CD8-positive, alpha-beta memory T cell (primary cell): ENCODE data around the gene NDUFA12. TPM values are rescaled to one million over a fixed set of nuclear protein-coding genes. Genes with fewer than 3 reads are reported as not detected.
"Not testable (repeated sequence)": the region's sequence is repeated elsewhere in the genome, so short reads cannot be mapped to it uniquely, and the experiment has no call there.

Source experiments
- CTCF ChIA-PET: fragments of 350-600 bp; sonication (Branson Sonifier 250); formaldehyde crosslinking; loops from one replicate; lab custom pipeline; 2021; ENCODE audit warnings: antibody characterized with exemption; lab: Charles Lee
- POLR2A ChIA-PET: fragments of 350-600 bp; sonication (Branson Sonifier 250); formaldehyde crosslinking; loops from one replicate; lab custom pipeline; 2021; ENCODE audit warnings: antibody characterized with exemption; lab: Charles Lee
- DNase-seq, 5 donors: peaks; one replicate each; pipeline versions ENCODE4 v3.0.0 to v3.0.0-alpha.2; 2020 to 2022; ENCODE audit warnings: mixed read lengths in 1 of 5
- H3K27ac ChIP-seq: one replicate; pipeline ENCODE4 v1.7.0; 2013; ENCODE audit warnings: low read depth, mild to moderate bottlenecking, low read length, moderate library complexity
- H3K27me3 ChIP-seq: 2 replicates; pipeline ENCODE4 v1.7.0; 2013; ENCODE audit warnings: low read length, mild to moderate bottlenecking; ENCODE audit not compliant: insufficient read depth, poor library complexity, severe bottlenecking
- H3K36me3 ChIP-seq: 2 replicates; pipeline ENCODE4 v1.7.0; 2013; ENCODE audit warnings: mild to moderate bottlenecking, low read length, moderate library complexity; ENCODE audit not compliant: insufficient read depth
- H3K4me1 ChIP-seq: 2 replicates; pipeline ENCODE4 v1.7.0; 2013; ENCODE audit warnings: mild to moderate bottlenecking, low read length, moderate library complexity; ENCODE audit not compliant: insufficient read depth
- H3K4me3 ChIP-seq: 2 replicates; pipeline ENCODE4 v1.7.0; 2013; ENCODE audit warnings: mild to moderate bottlenecking, low read length
- H3K9me3 ChIP-seq: 2 replicates; pipeline ENCODE4 v1.7.0; 2013; ENCODE audit warnings: mild to moderate bottlenecking, low read length
- H3K27ac Mint-ChIP-seq, 8 donors: one replicate each; pipeline ENCODE4 v1.8.0; 2020 to 2021; ENCODE audit warnings: mixed read lengths in 8 of 8, mild to moderate bottlenecking in 6 of 8, inconsistent platforms in 3 of 8, moderate library complexity in 3 of 8
- H3K27me3 Mint-ChIP-seq, 2 donors: one replicate each; pipeline ENCODE4 v1.8.0; 2020 to 2021; ENCODE audit warnings: mixed read lengths in 2 of 2, mild to moderate bottlenecking in 1 of 2, moderate library complexity in 1 of 2
- H3K36me3 Mint-ChIP-seq, 3 donors: one replicate each; pipeline ENCODE4 v1.8.0; 2020 to 2021; ENCODE audit warnings: mixed read lengths in 3 of 3, inconsistent platforms in 1 of 3, mild to moderate bottlenecking in 1 of 3
- H3K4me1 Mint-ChIP-seq, 3 donors: one replicate each; pipeline ENCODE4 v1.8.0; 2020 to 2021; ENCODE audit warnings: mixed read lengths in 3 of 3, inconsistent platforms in 1 of 3, mild to moderate bottlenecking in 1 of 3
- H3K4me3 Mint-ChIP-seq, 7 donors: one replicate each; pipeline ENCODE4 v1.8.0; 2020 to 2021; ENCODE audit warnings: mixed read lengths in 7 of 7, mild to moderate bottlenecking in 6 of 7, moderate library complexity in 4 of 7, inconsistent platforms in 2 of 7
- H3K9me3 Mint-ChIP-seq, 5 donors: one replicate each; pipeline ENCODE4 v1.8.0; 2020 to 2022; ENCODE audit warnings: mixed read lengths in 5 of 5, mild to moderate bottlenecking in 3 of 5, moderate library complexity in 2 of 5, inconsistent platforms in 1 of 5
- polyA plus RNA-seq: library from polyadenylated mRNA; unstranded; fragments of 300-500 nt; fragmentation: Illumina TruSeq; gene quantifications from one replicate; pipeline ENCODE4 v1.2.3, GENCODE V29; 2021
- total RNA-seq, 2 experiments: library from RNA; stranded (reverse); gene quantifications; one replicate each; pipeline ENCODE4 v1.2.3, GENCODE V29; 2021

The NDUFA12 gene
- total and polyA plus RNA-seq, 3 experiments from 2014 or later: 133 to 245 (median 149) TPM

DNA sequence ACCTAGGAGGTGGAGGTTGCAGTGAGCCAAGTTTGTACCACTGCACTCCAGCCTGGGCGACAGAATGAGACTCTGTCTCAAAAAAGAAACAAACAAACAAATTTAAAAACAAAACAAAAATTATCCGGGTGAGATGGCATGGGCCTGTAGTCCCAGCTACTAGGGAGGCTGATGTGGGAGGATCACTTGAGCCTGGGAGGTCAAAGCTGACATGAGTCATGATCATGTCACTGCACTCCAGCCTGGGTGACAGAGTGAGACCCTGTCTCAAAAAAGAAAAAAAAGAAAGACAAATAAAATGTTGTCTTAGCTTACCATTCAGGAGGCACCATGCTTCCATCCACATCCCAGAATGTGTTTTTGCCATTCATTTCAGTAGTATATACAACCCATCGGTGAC is 9.6 kb downstream of the NDUFA12 start:
- H3K9me3 Mint-ChIP-seq, CTCF ChIA-PET: not testable (repeated sequence)

DNA sequence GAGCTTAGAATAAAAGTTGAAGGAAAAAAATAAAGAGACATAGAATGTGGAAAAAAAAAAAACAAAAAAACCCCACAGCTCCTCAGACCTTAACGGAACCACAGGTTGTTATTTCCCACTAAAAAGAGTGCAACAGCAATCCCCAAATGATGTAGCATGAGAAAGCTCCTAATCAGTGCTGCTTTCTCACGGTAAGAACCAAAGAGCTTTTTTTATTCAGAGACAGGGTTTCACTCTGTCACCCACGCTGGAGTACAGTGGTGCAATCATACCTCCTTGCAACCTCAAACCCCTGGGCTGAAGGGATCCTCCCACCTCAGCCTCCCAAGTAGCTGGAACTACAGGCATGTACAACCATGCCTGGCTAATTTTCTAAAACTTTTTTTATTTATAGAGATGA is 13.3 kb downstream of the NDUFA12 start:
- ChIA-PET POLR2A (no interaction called here), CTCF (interaction anchor here (0.7 kb wide), 1 partner anchor 13 kb away, joined by 3 read pairs; the partner anchor contains the start of gene NDUFA12)
- Histone ChIP-seq H3K4me3 (no peak overlapping the region), H3K27ac (no peak overlapping the region), H3K27me3 (no peaks in the 10 kb centered on the region), H3K36me3 (no peaks in the 10 kb centered on the region), H3K9me3 (no peaks in the 10 kb centered on the region), H3K4me1 (peaks cover 49% of the 10 kb centered on the region)
- Mint-ChIP-seq H3K4me3 (no peak overlapping the region), H3K36me3 (peaks cover 0 to 41% (median 18%) of the 10 kb centered on the region in 3 donors), H3K9me3 (no peaks in the 10 kb centered on the region), H3K27ac (peak overlapping the region in 5 of 8 donors; percentile 59 to 88 (median 68)), H3K4me1 (peaks cover 38 to 53% (median 42%) of the 10 kb centered on the region in 3 donors), H3K27me3 (no peaks in the 10 kb centered on the region)
- DNase-seq: no peak

More for the DNA sequence above, 9.6 kb downstream of the NDUFA12 start:
- H3K4me3 ChIP-seq, H3K9me3 ChIP-seq, H3K27me3 ChIP-seq, H3K36me3 ChIP-seq, POLR2A ChIA-PET, H3K27me3 Mint-ChIP-seq, DNase-seq, H3K4me3 Mint-ChIP-seq, H3K27ac ChIP-seq: not testable (repeated sequence)
- peaks cover 24% of the 10 kb centered on the region for H3K4me1 ChIP-seq
- Mint-ChIP-seq H3K36me3 (peaks cover 0 to 51% (median 16%) of the 10 kb centered on the region in 3 donors), H3K4me1 (peaks cover 29 to 44% (median 30%) of the 10 kb centered on the region in 3 donors), H3K27ac (peak overlapping the region in 1 of 8 donors; percentile 50)

DNA sequence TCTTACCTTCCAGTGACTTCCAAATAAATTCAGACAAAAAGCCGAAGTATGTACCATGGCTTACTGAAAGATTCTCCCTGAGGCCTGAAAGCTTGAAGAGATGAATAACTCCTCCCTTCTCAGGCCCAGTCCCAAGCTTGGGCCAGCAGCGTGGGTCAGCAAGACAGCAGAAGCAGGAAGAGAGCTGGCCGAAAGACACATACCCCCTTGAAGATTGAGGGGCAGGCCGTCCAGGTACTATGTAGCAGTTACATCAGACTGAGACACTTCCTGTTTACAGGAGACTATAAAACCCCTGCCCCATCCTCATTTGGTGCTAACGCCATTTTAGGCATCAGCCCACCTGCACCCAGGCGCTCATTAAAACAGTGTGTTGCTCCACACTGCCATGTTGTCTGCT is 15.0 kb downstream of the NDUFA12 start:
- Histone ChIP-seq H3K36me3 (no peaks in the 10 kb centered on the region), H3K9me3 (no peaks in the 10 kb centered on the region), H3K27me3 (no peaks in the 10 kb centered on the region), H3K4me3 (no peak overlapping the region), H3K27ac (no peak overlapping the region), H3K4me1 (peaks cover 58% of the 10 kb centered on the region)
- H3K27me3 Mint-ChIP-seq: no peaks in the 10 kb centered on the region
- no peaks in the 10 kb centered on the region for H3K9me3 Mint-ChIP-seq
- POLR2A ChIA-PET: no interaction called here
- peaks cover 42 to 53% (median 47%) of the 10 kb centered on the region in 3 donors for H3K4me1 Mint-ChIP-seq
- DNase-seq: peak in 1 of 5 donors; percentile 48
- H3K4me3 Mint-ChIP-seq: peak overlapping the region in 1 of 7 donors; percentile 7
- CTCF ChIA-PET: no interaction called here
- peak overlapping the region in 7 of 8 donors; percentile 40 to 93 (median 62) for H3K27ac Mint-ChIP-seq
- peaks cover 4 to 35% (median 19%) of the 10 kb centered on the region in 3 donors for H3K36me3 Mint-ChIP-seq

DNA sequence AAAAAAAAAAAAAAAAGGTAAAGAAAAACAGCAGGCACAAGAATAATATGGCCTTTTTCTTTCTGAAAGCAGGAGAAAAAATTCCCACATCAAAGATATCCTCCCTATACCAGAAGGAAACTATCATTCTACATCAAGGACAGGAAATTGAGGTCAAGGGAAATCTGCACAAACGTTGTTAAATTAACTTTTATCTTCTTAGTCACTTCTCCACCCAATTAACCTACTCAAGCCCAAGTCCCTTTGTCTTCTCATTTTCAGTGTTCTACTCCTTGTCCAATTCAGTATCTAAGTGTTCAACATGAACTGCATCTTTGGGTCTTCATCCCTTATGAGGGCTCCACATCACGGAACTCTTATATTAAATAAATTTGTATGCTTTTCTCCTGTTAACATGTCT is 15.7 kb downstream of the NDUFA12 start:
- Histone ChIP-seq H3K36me3 (no peaks in the 10 kb centered on the region), H3K4me1 (peaks cover 65% of the 10 kb centered on the region), H3K27me3 (no peaks in the 10 kb centered on the region), H3K4me3 (peak overlapping the region; percentile 7), H3K27ac (no peak overlapping the region), H3K9me3 (no peaks in the 10 kb centered on the region)
- no peaks in the 10 kb centered on the region for H3K27me3 Mint-ChIP-seq
- peaks cover 5 to 38% (median 22%) of the 10 kb centered on the region in 3 donors for H3K36me3 Mint-ChIP-seq
- H3K4me3 Mint-ChIP-seq: peak overlapping the region in 5 of 7 donors; percentile 26 to 55 (median 34)
- DNase-seq: peak in 2 of 5 donors; percentile 29 to 70
- POLR2A ChIA-PET: no interaction called here
- H3K4me1 Mint-ChIP-seq: peaks cover 47 to 57% (median 52%) of the 10 kb centered on the region in 3 donors
- peak overlapping the region in 7 of 8 donors; percentile 21 to 62 (median 43) for H3K27ac Mint-ChIP-seq
- H3K9me3 Mint-ChIP-seq: no peaks in the 10 kb centered on the region
- CTCF ChIA-PET: no interaction called here

DNA sequence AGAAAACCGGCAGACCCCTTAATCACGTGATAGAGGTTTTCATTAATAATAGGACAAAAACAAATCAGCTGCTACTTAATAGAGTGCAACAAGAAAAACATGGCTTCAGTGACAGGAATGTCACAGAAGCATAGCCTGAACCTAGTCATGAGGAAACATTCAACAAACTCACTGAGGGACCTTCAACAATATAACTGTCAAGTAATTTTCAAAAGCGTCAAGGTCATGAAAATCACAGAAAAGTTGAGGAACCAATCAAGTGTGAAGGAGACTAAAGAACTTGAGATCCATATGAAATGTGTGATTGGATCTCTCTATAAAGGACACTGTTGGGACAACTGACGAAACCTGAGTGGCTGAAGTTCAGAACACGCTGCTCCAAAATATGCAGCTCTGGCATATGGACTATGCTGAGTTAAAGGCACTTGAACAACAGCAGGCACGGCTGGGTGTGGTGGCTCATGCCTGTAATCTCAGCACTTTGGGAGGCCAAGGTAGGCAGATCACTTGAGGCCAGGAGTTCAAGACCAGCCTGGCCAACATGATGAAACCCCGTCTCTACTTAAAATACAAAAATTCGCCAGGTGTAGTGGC is 16.3 kb downstream of the NDUFA12 start:
- peak overlapping the region in 4 of 7 donors; percentile 34 to 60 (median 51) for H3K4me3 Mint-ChIP-seq
- POLR2A ChIA-PET: no interaction called here
- peak overlapping the region in 5 of 8 donors; percentile 61 to 74 (median 74) for H3K27ac Mint-ChIP-seq
- CTCF ChIA-PET: no interaction called here
- peaks cover 47 to 56% (median 56%) of the 10 kb centered on the region in 3 donors for H3K4me1 Mint-ChIP-seq
- H3K4me1 ChIP-seq: peaks cover 69% of the 10 kb centered on the region
- H3K27me3 Mint-ChIP-seq: no peaks in the 10 kb centered on the region
- no peaks in the 10 kb centered on the region for H3K36me3 ChIP-seq
- no peak overlapping the region for H3K4me3 ChIP-seq
- H3K27me3 ChIP-seq: no peaks in the 10 kb centered on the region
- no peak for DNase-seq
- no peaks in the 10 kb centered on the region for H3K9me3 ChIP-seq
- H3K9me3 Mint-ChIP-seq: no peaks in the 10 kb centered on the region
- H3K27ac ChIP-seq: no peak overlapping the region
- peaks cover 5 to 35% (median 18%) of the 10 kb centered on the region in 3 donors for H3K36me3 Mint-ChIP-seq

DNA sequence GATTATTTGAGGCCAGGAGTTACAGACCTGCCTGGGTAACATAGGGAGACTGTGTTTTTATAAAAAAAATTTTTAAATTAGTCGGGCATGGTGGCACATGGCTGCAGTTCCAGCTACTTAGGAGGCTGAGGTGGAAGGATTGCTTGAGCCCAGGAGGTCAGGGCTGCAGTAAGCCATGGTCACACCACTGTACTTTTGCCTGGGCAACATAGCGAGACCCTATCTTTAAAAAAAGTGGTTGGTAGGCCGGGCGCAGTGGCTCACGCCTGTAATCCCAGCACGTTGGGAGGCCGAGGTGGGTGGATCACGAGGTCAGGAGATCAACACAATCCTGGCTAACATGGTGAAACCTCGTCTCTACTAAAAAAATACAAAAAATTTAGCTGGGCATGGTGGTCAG is 18.4 kb downstream of the NDUFA12 start:
- CTCF ChIA-PET, H3K27ac Mint-ChIP-seq, H3K27me3 Mint-ChIP-seq, H3K27ac ChIP-seq, H3K9me3 Mint-ChIP-seq, POLR2A ChIA-PET, H3K4me3 ChIP-seq, H3K36me3 ChIP-seq, H3K27me3 ChIP-seq, H3K9me3 ChIP-seq, H3K4me3 Mint-ChIP-seq, DNase-seq: not testable (repeated sequence)
- Mint-ChIP-seq H3K36me3 (peaks cover 5 to 40% (median 15%) of the 10 kb centered on the region in 3 donors), H3K4me1 (peaks cover 50 to 69% (median 64%) of the 10 kb centered on the region in 3 donors)
- peaks cover 69% of the 10 kb centered on the region for H3K4me1 ChIP-seq

DNA sequence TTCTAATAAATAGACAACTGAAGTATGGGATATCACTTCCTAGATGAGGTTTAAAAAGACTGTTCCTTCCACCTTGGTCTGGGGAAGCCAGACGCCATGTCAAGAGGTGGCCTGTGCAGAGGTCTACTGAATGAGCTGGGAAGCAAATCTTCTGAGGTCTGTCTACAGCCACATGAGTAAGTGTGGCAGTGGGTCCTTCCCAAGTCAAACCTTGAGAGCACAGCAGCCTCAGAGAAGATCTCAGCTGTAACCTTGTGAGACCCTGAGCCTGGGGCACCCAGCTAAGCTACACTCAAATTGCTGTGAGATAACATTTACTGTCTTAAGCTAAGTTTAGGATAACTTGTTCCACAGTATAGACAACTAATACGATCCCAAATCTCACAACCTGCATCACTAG is 20.2 kb downstream of the NDUFA12 start:
- H3K4me1 ChIP-seq: peaks cover 56% of the 10 kb centered on the region
- no peaks in the 10 kb centered on the region for H3K27me3 ChIP-seq
- ChIA-PET POLR2A (no interaction called here), CTCF (interaction anchor here (0.5 to 0.7 kb wide), 2 partner anchors 41 to 1478 kb away, joined by 3 read pairs; no protein-coding TSS in a partner anchor)
- H3K27me3 Mint-ChIP-seq: no peaks in the 10 kb centered on the region
- H3K4me3 ChIP-seq: no peak overlapping the region
- peaks cover 5 to 39% (median 10%) of the 10 kb centered on the region in 3 donors for H3K36me3 Mint-ChIP-seq
- H3K27ac Mint-ChIP-seq: peak overlapping the region in 2 of 8 donors; percentile 36 to 57
- H3K27ac ChIP-seq: no peak overlapping the region
- H3K9me3 Mint-ChIP-seq: no peaks in the 10 kb centered on the region
- no peak overlapping the region for H3K4me3 Mint-ChIP-seq
- DNase-seq: no peak
- H3K36me3 ChIP-seq: no peaks in the 10 kb centered on the region
- H3K4me1 Mint-ChIP-seq: peaks cover 36 to 56% (median 52%) of the 10 kb centered on the region in 3 donors
- H3K9me3 ChIP-seq: no peaks in the 10 kb centered on the region

DNA sequence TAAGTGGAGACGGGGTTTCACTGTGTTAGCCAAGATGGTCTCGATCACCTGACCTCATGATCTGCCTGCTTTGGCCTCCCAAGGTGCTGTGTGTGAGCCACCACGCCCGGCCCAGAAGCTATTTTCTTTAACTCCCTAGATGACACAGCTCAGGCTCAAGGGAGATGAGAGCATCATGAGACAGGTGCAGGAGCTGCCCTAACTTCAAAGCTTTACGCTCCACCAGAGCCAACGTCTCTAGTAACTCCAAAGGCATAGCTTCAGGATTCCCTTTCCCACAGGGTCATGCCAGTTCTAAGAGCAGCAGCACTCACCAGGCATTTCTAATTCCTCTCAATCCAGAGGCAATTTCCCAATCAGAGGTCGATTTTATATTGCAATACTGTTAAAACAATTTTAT is 21.0 kb downstream of the NDUFA12 start:
- ChIA-PET CTCF (no interaction called here), POLR2A (no interaction called here)
- peaks cover 3% of the 10 kb centered on the region for H3K36me3 ChIP-seq
- H3K27me3 ChIP-seq: no peaks in the 10 kb centered on the region
- peaks cover 53% of the 10 kb centered on the region for H3K4me1 ChIP-seq
- Mint-ChIP-seq H3K36me3 (peaks cover 5 to 39% (median 14%) of the 10 kb centered on the region in 3 donors), H3K4me3 (no peak overlapping the region), H3K27ac (peak overlapping the region in 2 of 8 donors; percentile 43 to 64), H3K4me1 (peaks cover 33 to 53% (median 51%) of the 10 kb centered on the region in 3 donors), H3K27me3 (no peaks in the 10 kb centered on the region), H3K9me3 (no peaks in the 10 kb centered on the region)
- no peak overlapping the region for H3K27ac ChIP-seq
- no peak for DNase-seq
- no peaks in the 10 kb centered on the region for H3K9me3 ChIP-seq
- no peak overlapping the region for H3K4me3 ChIP-seq
